ENCODE data around the gene PTPN22. TPM values are rescaled to one million over a fixed set of nuclear protein-coding genes. Genes with fewer than 3 reads are reported as not detected.

The PTPN22 gene
- 1.7 and 2.0 TPM in 2 replicates for total RNA-seq (2014; rRNA removed; shearing (Covaris generic))

DNA sequence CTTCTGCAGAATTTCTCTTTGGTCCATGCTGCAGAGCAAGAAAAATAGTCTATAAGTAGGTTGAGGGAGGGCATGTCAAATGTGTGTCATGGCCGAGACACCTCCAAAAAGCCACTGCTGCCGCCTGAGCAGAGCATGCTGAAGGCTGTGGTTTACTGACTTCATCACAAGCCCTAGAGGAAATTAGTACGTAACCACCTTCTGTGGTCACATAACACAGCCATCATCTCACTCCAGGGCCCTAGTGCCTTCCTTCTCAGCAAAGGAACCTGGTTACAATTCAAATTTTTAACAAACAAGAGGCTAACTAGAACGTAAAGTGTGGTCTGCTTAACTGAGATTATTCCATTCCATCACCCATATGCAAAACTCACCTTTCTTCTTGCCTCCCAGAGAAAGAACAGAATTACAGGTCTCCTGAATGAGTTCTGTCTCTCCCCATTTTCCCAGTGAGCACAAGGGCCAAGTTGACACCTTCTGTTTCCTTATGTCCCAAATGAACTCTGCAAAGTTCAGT lies at the start of gene PTPN22:
Gene PTPN22, minus strand, starts transcription at position 116 of the 517 bp plus-strand sequence.

GRCh38 chr1:113904674-113905434 lies 33.3 kb upstream of the PTPN22 start, which contains the start of the genes AP4B1 and DCLRE1B:
Gene AP4B1, minus strand, starts transcription at chr1:113904799. Its CDS starts 82 bp downstream, at chr1:113904717.
Gene DCLRE1B, plus strand, starts transcription at chr1:113905326. Its CDS starts 261 bp downstream, at chr1:113905587.

DNA sequence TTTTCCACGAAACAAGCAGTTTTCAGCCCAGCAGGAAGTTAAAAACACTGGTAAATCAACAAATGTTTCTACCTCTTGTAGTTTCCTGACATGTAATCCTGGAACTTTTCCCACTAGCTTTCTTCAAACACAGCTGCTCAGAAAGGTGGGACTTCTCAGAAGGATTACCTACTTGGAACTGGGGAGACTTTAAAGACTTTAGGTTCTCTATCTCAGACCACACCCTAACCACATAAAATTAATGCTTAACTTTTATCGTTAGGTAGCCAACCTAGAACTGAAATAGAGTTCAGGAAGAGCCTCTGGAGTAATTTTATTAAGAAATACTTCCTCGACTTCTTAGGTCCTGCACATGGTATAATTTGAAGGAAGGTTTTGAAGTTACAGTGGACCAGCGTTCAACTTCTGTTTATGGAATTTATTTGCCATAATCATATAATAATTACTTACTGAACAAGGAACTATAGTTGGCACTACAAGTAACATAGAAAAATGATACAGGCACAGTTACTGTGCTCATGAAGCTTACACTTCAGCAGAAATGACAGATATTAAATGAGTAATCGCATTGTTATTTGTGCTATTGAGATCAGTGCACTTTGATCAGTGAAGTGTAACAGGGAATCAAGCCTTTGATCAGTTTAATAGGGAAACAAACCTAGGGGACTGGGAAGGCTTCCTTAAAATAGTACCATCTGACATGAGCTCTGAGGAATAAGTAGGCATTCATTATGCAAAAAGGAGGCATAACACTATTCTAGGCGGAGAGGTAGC lies 16.1 kb upstream of the PTPN22 start, which contains the start of gene BCL2L15:
Gene BCL2L15, minus strand, starts transcription at position 180 of the 774 bp plus-strand sequence. CDS start 206 bp downstream, outside the sequence.

GRCh38 chr1:113811888-113812660 lies 59.4 kb downstream of the PTPN22 start, which contains the start of gene RSBN1:
Gene RSBN1, minus strand, starts transcription at chr1:113812476. Its CDS starts 64 bp downstream, at chr1:113812412.

Other genes starting within 250 kb of the PTPN22 start
- 19.4 and 27.6 TPM in 2 replicates for gene PHTF1, start 112.2 kb downstream of the PTPN22 start, total RNA-seq (2014; rRNA removed; shearing (Covaris generic))
- 7.3 and 8.4 TPM in 2 replicates for gene RSBN1, start 59.2 kb downstream of the PTPN22 start, total RNA-seq (2014; rRNA removed; shearing (Covaris generic))
- 0.79 and 0.80 TPM in 2 replicates for gene BCL2L15, start 15.9 kb upstream of the PTPN22 start, total RNA-seq (2014; rRNA removed; shearing (Covaris generic))
- 23.1 and 24.9 TPM in 2 replicates for gene AP4B1, start 33.1 kb upstream of the PTPN22 start, total RNA-seq (2014; rRNA removed; shearing (Covaris generic))
- gene DCLRE1B, start 33.6 kb upstream of the PTPN22 start, total RNA-seq (2014; rRNA removed; shearing (Covaris generic)) = 6.3 and 9.5 TPM in 2 replicates
- gene HIPK1, start 57.6 kb upstream of the PTPN22 start, total RNA-seq (2014; rRNA removed; shearing (Covaris generic)) = 12.5 and 13.7 TPM in 2 replicates
- 0.53 and 0.90 TPM in 2 replicates for gene OLFML3, start 107.8 kb upstream of the PTPN22 start, total RNA-seq (2014; rRNA removed; shearing (Covaris generic))

All from A375 (cell line).